OCI-LY7 (cell line): ENCODE data around the gene DPP10.
"Not testable (repeated sequence)": the region's sequence is repeated elsewhere in the genome, so short reads cannot be mapped to it uniquely, and the experiment has no call there.

ENCODE experiments used
- EZH2phosphoT487 ChIP-seq: fragments of 200-600 bp; sonication (generic); IDR thresholded peaks from 2 replicates; pipeline ENCODE4 v1.6.1; 2018; ENCODE audit warnings: low read depth, borderline replicate concordance, mild to moderate bottlenecking, mixed run types, antibody characterized with exemption, low read length, moderate library complexity, mixed read lengths
- TF ChIP-seq, protein P1 (sequence below): fragments of 200-600 bp; sonication (generic); conservative IDR thresholded peaks from 2 replicates; pipeline ENCODE4 v1.5.1; 2014; ENCODE audit warnings: mild to moderate bottlenecking, antibody characterized with exemption, low read length, moderate library complexity, mixed read lengths

DNA sequence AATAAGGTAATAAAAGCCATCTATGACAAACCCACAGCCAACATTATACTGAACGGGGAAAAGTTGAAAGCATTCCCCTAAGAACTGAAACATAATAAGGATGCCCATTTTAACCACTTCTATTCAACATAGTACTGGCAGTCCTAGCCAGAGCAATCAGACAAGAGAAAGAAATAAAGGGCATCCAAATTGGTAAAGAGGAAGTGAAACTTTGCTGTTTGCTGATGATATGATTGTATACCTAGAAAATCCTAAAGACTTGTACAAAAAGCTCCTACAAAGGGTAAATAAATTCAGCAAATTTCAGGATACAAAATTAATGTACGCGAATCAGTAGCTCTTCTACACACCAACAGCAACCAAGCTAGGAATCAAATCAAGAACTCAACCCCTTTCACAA lies 579.6 kb downstream of the DPP10 start:
- TF ChIP-seq, protein P1, sequence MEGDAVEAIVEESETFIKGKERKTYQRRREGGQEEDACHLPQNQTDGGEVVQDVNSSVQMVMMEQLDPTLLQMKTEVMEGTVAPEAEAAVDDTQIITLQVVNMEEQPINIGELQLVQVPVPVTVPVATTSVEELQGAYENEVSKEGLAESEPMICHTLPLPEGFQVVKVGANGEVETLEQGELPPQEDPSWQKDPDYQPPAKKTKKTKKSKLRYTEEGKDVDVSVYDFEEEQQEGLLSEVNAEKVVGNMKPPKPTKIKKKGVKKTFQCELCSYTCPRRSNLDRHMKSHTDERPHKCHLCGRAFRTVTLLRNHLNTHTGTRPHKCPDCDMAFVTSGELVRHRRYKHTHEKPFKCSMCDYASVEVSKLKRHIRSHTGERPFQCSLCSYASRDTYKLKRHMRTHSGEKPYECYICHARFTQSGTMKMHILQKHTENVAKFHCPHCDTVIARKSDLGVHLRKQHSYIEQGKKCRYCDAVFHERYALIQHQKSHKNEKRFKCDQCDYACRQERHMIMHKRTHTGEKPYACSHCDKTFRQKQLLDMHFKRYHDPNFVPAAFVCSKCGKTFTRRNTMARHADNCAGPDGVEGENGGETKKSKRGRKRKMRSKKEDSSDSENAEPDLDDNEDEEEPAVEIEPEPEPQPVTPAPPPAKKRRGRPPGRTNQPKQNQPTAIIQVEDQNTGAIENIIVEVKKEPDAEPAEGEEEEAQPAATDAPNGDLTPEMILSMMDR: not testable (repeated sequence)
- not testable (repeated sequence) for TF ChIP-seq EZH2phosphoT487
